ENCODE results near the gene PBX3.

DNA sequence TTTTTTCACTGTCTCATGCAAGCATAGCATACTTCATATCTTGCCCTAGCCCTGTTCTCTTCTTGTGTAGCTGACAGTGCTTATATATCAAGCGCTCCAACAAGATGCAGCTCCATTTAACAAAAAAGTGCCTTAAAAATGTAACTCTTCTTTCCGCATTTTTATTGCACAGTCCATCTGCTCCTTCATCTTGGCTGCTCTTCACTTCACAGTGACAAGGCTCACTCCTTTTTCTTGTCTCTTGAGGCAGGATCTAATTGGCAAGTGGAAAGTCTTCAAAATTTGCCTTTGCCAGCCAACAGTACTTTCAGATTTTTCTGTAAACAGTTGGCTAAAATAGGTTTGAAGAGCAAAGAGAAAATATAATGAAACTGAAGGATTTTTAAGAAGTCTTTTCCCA, 161.8 kb downstream of the PBX3 start:
- no peak for TF ChIP-seq ZNF121 (CRISPR knock-in tag; conservative IDR thresholded peaks at IDR 0.05)
- TF ChIP-seq, protein P1, sequence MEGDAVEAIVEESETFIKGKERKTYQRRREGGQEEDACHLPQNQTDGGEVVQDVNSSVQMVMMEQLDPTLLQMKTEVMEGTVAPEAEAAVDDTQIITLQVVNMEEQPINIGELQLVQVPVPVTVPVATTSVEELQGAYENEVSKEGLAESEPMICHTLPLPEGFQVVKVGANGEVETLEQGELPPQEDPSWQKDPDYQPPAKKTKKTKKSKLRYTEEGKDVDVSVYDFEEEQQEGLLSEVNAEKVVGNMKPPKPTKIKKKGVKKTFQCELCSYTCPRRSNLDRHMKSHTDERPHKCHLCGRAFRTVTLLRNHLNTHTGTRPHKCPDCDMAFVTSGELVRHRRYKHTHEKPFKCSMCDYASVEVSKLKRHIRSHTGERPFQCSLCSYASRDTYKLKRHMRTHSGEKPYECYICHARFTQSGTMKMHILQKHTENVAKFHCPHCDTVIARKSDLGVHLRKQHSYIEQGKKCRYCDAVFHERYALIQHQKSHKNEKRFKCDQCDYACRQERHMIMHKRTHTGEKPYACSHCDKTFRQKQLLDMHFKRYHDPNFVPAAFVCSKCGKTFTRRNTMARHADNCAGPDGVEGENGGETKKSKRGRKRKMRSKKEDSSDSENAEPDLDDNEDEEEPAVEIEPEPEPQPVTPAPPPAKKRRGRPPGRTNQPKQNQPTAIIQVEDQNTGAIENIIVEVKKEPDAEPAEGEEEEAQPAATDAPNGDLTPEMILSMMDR (IDR thresholded peaks at IDR 0.05 in 2 of 3, conservative IDR thresholded peaks at IDR 0.05 in 1 of 3; ENCODE audit: insufficient read depth in 2 of 3, low read depth in 1 of 3, low read length in 3 of 3) = no peak
- TF ChIP-seq ZNF57 (CRISPR knock-in tag; IDR thresholded peaks at IDR 0.05) = no peak
- TF ChIP-seq EGR1 (conservative IDR thresholded peaks at IDR 0.05) = no peak
- no peak for TF ChIP-seq HCFC1 (IDR thresholded peaks at IDR 0.05; ENCODE audit: low read depth, low read length)
- TF ChIP-seq ZNF609 (CRISPR knock-in tag; IDR thresholded peaks at IDR 0.05; ENCODE audit: borderline replicate concordance) = no peak
- TF ChIP-seq PHB (CRISPR knock-in tag; IDR thresholded peaks at IDR 0.05) = no peak
- TF ChIP-seq, protein P2, sequence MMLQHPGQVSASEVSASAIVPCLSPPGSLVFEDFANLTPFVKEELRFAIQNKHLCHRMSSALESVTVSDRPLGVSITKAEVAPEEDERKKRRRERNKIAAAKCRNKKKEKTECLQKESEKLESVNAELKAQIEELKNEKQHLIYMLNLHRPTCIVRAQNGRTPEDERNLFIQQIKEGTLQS (IDR thresholded peaks at IDR 0.05) = no peak
- TF ChIP-seq, protein P2 (CRISPR knock-in tag; conservative IDR thresholded peaks at IDR 0.05) = no peak
- no peak for TF ChIP-seq ZBED1 (IDR thresholded peaks at IDR 0.05)
